ENCODE data around the gene SLC9A8.

- TF ChIP-seq GATA3 (IDR thresholded peaks at IDR 0.05; ENCODE audit: low read depth, low read length) (no peak), GATA2 (IDR thresholded peaks at IDR 0.05; ENCODE audit: low read depth, low read length) (no peak)
Observed at GRCh38 chr20:49886571-49887213, 74.1 kb downstream of the SLC9A8 start.

Measured in SH-SY5Y (cell line).